ENCODE data around the gene MTHFSD. TPM values are rescaled to one million over a fixed set of nuclear protein-coding genes. Genes with fewer than 3 reads are reported as not detected.

Gene MTHFSD
- total RNA-seq, 1 experiment from 2014 or later = 15.7 TPM

DNA sequence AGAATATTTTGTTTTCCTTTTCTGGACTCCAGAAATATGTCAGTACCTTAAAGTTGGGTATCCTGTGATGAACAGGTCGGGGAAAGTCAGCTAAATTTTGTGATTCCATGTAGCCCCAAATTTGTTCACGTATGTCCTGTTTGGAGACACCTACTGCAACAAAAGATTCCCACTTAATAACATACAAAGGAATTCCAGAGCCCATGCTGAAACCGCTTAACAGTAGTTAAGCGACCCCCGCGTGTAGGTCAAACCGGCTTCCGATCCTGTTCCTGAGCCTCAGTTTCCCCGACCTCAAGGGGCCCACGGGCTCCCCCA, 477 bp downstream of the MTHFSD start:
- ATAC-seq (no peak), DNase-seq (ENCODE audit: low spot score) (no peak)
- TF ChIP-seq CREM (CRISPR knock-in tag; IDR thresholded peaks at IDR 0.05) (no peak), HMGA2 (CRISPR knock-in tag; IDR thresholded peaks at IDR 0.05) (no peak), ATF1 (CRISPR knock-in tag; IDR thresholded peaks at IDR 0.05) (no peak), ZNF219 (CRISPR knock-in tag; IDR thresholded peaks at IDR 0.05; ENCODE audit: borderline replicate concordance) (no peak), JUN (CRISPR knock-in tag; IDR thresholded peaks at IDR 0.05) (no peak), SOX15 (CRISPR knock-in tag; IDR thresholded peaks at IDR 0.05) (no peak), OVOL2 (CRISPR knock-in tag; IDR thresholded peaks at IDR 0.05; ENCODE audit: borderline replicate concordance) (no peak), ZNF263 (CRISPR knock-in tag; IDR thresholded peaks at IDR 0.05; ENCODE audit: low read depth) (no peak), CBFB (CRISPR knock-in tag; IDR thresholded peaks at IDR 0.05; ENCODE audit: low read depth) (no peak), KAT7 (CRISPR knock-in tag; IDR thresholded peaks at IDR 0.05; ENCODE audit: borderline replicate concordance) (no peak), TEAD4 (CRISPR knock-in tag; IDR thresholded peaks at IDR 0.05) (no peak), ZNF317 (CRISPR knock-in tag; IDR thresholded peaks at IDR 0.05; ENCODE audit: borderline replicate concordance, low read depth) (no peak), GRHL2 (CRISPR knock-in tag; IDR thresholded peaks at IDR 0.05; ENCODE audit: insufficient replicate concordance, severe bottlenecking) (no peak)
- H3K27me3 Mint-ChIP-seq (ENCODE audit: low read depth) = no peaks in the 10 kb centered on the region; the same call in 1 of the 2 replicates
- H3K36me3 Mint-ChIP-seq = no peaks in the 10 kb centered on the region
- H3K27ac Mint-ChIP-seq = peak overlapping the region; percentile 72
- ChIA-PET CTCF (interaction anchor here (1.0 kb wide), 1 partner anchor 522 kb away, joined by 4 read pairs; no protein-coding TSS in a partner anchor), POLR2A (no interaction called here)
- H3K4me3 Mint-ChIP-seq = peak overlapping the region; percentile 94
- H3K4me1 Mint-ChIP-seq = peaks cover 9% of the 10 kb centered on the region; the same call in 1 of the 2 replicates
- H3K9me3 Mint-ChIP-seq = no peaks in the 10 kb centered on the region

DNA sequence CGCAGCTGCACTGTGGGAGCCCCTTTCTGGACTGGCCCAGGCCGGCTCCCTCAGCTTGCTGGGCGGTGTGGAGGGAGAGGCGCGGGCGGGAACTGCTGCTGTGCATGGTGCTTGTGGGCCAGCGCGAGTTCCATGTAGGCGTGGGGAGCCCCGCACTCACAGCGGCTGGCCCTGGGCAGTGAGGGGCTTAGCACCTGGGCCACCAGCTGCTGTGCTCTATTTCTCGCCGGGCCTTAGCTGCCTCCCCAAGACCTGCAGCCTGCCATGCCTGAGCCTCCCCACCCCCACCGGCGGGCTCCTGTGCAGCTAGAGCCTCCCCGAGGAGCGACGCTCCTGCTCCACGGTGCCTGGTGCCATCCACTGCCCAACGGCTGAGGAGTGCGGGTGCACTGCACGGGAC, 1.7 kb downstream of the MTHFSD start:
- H3K4me1 Mint-ChIP-seq = peaks cover 9% of the 10 kb centered on the region; the same call in 1 of the 2 replicates
- 0 out of 2 replicates have a peak, but pooled peaks cover under 1% of the 10 kb centered on the region for H3K36me3 Mint-ChIP-seq
- no peak for ATAC-seq
- no peaks in the 10 kb centered on the region for H3K9me3 Mint-ChIP-seq
- POLR2A ChIA-PET = interaction anchor here (0.6 kb wide), 1 partner anchor 830 kb away, joined by 7 read pairs; no protein-coding TSS in a partner anchor
- H3K27ac Mint-ChIP-seq = no peak overlapping the region
- CTCF ChIA-PET = no interaction called here
- no peaks in the 10 kb centered on the region for H3K27me3 Mint-ChIP-seq (ENCODE audit: low read depth)
- no peak for DNase-seq (ENCODE audit: low spot score)
- H3K4me3 Mint-ChIP-seq = 0 out of 2 replicates have a peak overlapping the region, but pooled peaks have one; percentile 94
- no peak for TF ChIP-seq ZNF423 (CRISPR knock-in tag; IDR thresholded peaks at IDR 0.05)
- TF ChIP-seq, protein P1, sequence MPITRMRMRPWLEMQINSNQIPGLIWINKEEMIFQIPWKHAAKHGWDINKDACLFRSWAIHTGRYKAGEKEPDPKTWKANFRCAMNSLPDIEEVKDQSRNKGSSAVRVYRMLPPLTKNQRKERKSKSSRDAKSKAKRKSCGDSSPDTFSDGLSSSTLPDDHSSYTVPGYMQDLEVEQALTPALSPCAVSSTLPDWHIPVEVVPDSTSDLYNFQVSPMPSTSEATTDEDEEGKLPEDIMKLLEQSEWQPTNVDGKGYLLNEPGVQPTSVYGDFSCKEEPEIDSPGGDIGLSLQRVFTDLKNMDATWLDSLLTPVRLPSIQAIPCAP (CRISPR knock-in tag; IDR thresholded peaks at IDR 0.05) = no peak
- no peak for TF ChIP-seq CREB1 (CRISPR knock-in tag; IDR thresholded peaks at IDR 0.05)
- TF ChIP-seq, protein P2, sequence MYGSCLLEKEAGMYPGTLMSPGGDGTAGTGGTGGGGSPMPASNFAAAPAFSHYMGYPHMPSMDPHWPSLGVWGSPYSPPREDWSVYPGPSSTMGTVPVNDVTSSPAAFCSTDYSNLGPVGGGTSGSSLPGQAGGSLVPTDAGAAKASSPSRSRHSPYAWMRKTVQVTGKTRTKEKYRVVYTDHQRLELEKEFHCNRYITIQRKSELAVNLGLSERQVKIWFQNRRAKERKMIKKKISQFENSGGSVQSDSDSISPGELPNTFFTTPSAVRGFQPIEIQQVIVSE (CRISPR knock-in tag; IDR thresholded peaks at IDR 0.05; ENCODE audit: borderline replicate concordance) = no peak
- no peak for TF ChIP-seq MYBL2 (CRISPR knock-in tag; IDR thresholded peaks at IDR 0.05)
- TF ChIP-seq, protein P3, sequence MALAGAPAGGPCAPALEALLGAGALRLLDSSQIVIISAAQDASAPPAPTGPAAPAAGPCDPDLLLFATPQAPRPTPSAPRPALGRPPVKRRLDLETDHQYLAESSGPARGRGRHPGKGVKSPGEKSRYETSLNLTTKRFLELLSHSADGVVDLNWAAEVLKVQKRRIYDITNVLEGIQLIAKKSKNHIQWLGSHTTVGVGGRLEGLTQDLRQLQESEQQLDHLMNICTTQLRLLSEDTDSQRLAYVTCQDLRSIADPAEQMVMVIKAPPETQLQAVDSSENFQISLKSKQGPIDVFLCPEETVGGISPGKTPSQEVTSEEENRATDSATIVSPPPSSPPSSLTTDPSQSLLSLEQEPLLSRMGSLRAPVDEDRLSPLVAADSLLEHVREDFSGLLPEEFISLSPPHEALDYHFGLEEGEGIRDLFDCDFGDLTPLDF (CRISPR knock-in tag; IDR thresholded peaks at IDR 0.05) = no peak
- TF ChIP-seq ELF4 (CRISPR knock-in tag; IDR thresholded peaks at IDR 0.05; ENCODE audit: low read depth) = no peak
- TF ChIP-seq CREM (CRISPR knock-in tag; IDR thresholded peaks at IDR 0.05) = no peak
- no peak for TF ChIP-seq RORB (CRISPR knock-in tag; IDR thresholded peaks at IDR 0.05)
- no peak for TF ChIP-seq ZNF232 (CRISPR knock-in tag; IDR thresholded peaks at IDR 0.05)
- TF ChIP-seq, protein P4, sequence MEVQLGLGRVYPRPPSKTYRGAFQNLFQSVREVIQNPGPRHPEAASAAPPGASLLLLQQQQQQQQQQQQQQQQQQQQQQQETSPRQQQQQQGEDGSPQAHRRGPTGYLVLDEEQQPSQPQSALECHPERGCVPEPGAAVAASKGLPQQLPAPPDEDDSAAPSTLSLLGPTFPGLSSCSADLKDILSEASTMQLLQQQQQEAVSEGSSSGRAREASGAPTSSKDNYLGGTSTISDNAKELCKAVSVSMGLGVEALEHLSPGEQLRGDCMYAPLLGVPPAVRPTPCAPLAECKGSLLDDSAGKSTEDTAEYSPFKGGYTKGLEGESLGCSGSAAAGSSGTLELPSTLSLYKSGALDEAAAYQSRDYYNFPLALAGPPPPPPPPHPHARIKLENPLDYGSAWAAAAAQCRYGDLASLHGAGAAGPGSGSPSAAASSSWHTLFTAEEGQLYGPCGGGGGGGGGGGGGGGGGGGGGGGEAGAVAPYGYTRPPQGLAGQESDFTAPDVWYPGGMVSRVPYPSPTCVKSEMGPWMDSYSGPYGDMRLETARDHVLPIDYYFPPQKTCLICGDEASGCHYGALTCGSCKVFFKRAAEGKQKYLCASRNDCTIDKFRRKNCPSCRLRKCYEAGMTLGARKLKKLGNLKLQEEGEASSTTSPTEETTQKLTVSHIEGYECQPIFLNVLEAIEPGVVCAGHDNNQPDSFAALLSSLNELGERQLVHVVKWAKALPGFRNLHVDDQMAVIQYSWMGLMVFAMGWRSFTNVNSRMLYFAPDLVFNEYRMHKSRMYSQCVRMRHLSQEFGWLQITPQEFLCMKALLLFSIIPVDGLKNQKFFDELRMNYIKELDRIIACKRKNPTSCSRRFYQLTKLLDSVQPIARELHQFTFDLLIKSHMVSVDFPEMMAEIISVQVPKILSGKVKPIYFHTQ (CRISPR knock-in tag; IDR thresholded peaks at IDR 0.05) = no peak
- TF ChIP-seq MXD4 (CRISPR knock-in tag; IDR thresholded peaks at IDR 0.05; ENCODE audit: borderline replicate concordance) = no peak
- no peak for TF ChIP-seq GTF2I (CRISPR knock-in tag; conservative IDR thresholded peaks at IDR 0.05)
- TF ChIP-seq, protein P5, sequence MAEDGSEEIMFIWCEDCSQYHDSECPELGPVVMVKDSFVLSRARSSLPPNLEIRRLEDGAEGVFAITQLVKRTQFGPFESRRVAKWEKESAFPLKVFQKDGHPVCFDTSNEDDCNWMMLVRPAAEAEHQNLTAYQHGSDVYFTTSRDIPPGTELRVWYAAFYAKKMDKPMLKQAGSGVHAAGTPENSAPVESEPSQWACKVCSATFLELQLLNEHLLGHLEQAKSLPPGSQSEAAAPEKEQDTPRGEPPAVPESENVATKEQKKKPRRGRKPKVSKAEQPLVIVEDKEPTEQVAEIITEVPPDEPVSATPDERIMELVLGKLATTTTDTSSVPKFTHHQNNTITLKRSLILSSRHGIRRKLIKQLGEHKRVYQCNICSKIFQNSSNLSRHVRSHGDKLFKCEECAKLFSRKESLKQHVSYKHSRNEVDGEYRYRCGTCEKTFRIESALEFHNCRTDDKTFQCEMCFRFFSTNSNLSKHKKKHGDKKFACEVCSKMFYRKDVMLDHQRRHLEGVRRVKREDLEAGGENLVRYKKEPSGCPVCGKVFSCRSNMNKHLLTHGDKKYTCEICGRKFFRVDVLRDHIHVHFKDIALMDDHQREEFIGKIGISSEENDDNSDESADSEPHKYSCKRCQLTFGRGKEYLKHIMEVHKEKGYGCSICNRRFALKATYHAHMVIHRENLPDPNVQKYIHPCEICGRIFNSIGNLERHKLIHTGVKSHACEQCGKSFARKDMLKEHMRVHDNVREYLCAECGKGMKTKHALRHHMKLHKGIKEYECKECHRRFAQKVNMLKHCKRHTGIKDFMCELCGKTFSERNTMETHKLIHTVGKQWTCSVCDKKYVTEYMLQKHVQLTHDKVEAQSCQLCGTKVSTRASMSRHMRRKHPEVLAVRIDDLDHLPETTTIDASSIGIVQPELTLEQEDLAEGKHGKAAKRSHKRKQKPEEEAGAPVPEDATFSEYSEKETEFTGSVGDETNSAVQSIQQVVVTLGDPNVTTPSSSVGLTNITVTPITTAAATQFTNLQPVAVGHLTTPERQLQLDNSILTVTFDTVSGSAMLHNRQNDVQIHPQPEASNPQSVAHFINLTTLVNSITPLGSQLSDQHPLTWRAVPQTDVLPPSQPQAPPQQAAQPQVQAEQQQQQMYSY (CRISPR knock-in tag; IDR thresholded peaks at IDR 0.05) = no peak
- TF ChIP-seq, protein P6, sequence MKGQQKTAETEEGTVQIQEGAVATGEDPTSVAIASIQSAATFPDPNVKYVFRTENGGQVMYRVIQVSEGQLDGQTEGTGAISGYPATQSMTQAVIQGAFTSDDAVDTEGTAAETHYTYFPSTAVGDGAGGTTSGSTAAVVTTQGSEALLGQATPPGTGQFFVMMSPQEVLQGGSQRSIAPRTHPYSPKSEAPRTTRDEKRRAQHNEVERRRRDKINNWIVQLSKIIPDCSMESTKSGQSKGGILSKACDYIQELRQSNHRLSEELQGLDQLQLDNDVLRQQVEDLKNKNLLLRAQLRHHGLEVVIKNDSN (CRISPR knock-in tag; IDR thresholded peaks at IDR 0.05) = no peak
- no peak for TF ChIP-seq ZNF263 (CRISPR knock-in tag; IDR thresholded peaks at IDR 0.05; ENCODE audit: low read depth)
- TF ChIP-seq KAT7 (CRISPR knock-in tag; IDR thresholded peaks at IDR 0.05; ENCODE audit: borderline replicate concordance) = no peak
- TF ChIP-seq ESRRA (CRISPR knock-in tag; IDR thresholded peaks at IDR 0.05; ENCODE audit: borderline replicate concordance) = no peak

Data from WTC11 (cell line).